Skeletal muscle tissue (tissue), 4 donors: ENCODE data around the gene ADAMTS14. TPM values are rescaled to one million over a fixed set of nuclear protein-coding genes. Genes with fewer than 3 reads are reported as not detected.

ENCODE experiments used
- H3K27ac ChIP-seq: one replicate; pipeline ENCODE4 v1.7.0; 2013; ENCODE audit warnings: mild to moderate bottlenecking, low read depth, low read length, inconsistent platforms
- H3K27me3 ChIP-seq, 3 donors: one replicate each; pipeline ENCODE4 v1.7.0; 2013; ENCODE audit warnings: low read length in 3 of 3; ENCODE audit not compliant: control insufficient read depth in 3 of 3, insufficient read depth in 3 of 3
- H3K36me3 ChIP-seq, 3 donors: one replicate each; pipeline ENCODE4 v1.7.0; 2013; ENCODE audit warnings: low read length in 3 of 3; ENCODE audit not compliant: control insufficient read depth in 3 of 3, insufficient read depth in 3 of 3
- H3K4me1 ChIP-seq, 3 donors: one replicate each; pipeline ENCODE4 v1.7.0; 2013; ENCODE audit warnings: low read length in 3 of 3, mild to moderate bottlenecking in 3 of 3; ENCODE audit not compliant: control insufficient read depth in 3 of 3, insufficient read depth in 3 of 3
- H3K4me3 ChIP-seq, 3 donors: one replicate each; pipeline ENCODE4 v1.7.0; 2013; ENCODE audit warnings: low read length in 3 of 3
- H3K9ac ChIP-seq, 3 donors: one replicate each; pipeline ENCODE4 v1.7.0; 2013; ENCODE audit warnings: low read length in 3 of 3, mild to moderate bottlenecking in 3 of 3, moderate library complexity in 2 of 3, low read depth in 1 of 3
- H3K9me3 ChIP-seq, 3 donors: one replicate each; pipeline ENCODE4 v1.7.0; 2013; ENCODE audit warnings: low read length in 3 of 3; ENCODE audit not compliant: control insufficient read depth in 3 of 3
- total RNA-seq: library from RNA; depleted of rRNA; stranded (reverse); fragments of >200 nt; gene quantifications from one replicate; pipeline ENCODE4 v1.2.3, GENCODE V29; 2014
- donor health status: Osteomylitis.

The ADAMTS14 gene
- total RNA-seq, 1 donor from 2014 or later, result 5.7 TPM

GRCh38 chr10:70756700-70757360, 84.5 kb downstream of the ADAMTS14 start:
- H3K4me3 ChIP-seq, result no peak overlapping the region
- H3K27me3 ChIP-seq, result peaks cover 0 to 4% (median 2%) of the 10 kb centered on the region in 3 donors
- no peaks in the 10 kb centered on the region for H3K36me3 ChIP-seq
- peaks cover 0 to 10% (median 0%) of the 10 kb centered on the region in 3 donors for H3K4me1 ChIP-seq
- H3K9me3 ChIP-seq, result no peaks in the 10 kb centered on the region
- no peak overlapping the region for H3K9ac ChIP-seq
- no peak overlapping the region for H3K27ac ChIP-seq

GRCh38 chr10:70757856-70758255, 85.5 kb downstream of the ADAMTS14 start:
- no peaks in the 10 kb centered on the region for H3K9me3 ChIP-seq
- H3K36me3 ChIP-seq, result no peaks in the 10 kb centered on the region
- peaks cover 0 to 4% (median 4%) of the 10 kb centered on the region in 3 donors for H3K27me3 ChIP-seq
- H3K9ac ChIP-seq, result no peak overlapping the region
- peaks cover 0 to 10% (median 0%) of the 10 kb centered on the region in 3 donors for H3K4me1 ChIP-seq
- H3K27ac ChIP-seq, result no peak overlapping the region
- no peak overlapping the region for H3K4me3 ChIP-seq

- Histone ChIP-seq H3K4me3 (no peak overlapping the region), H3K27ac (no peak overlapping the region), H3K36me3 (no peaks in the 10 kb centered on the region), H3K9me3 (no peaks in the 10 kb centered on the region), H3K9ac (no peak overlapping the region), H3K4me1 (peaks cover 0 to 5% (median 0%) of the 10 kb centered on the region in 3 donors), H3K27me3 (peaks cover 0 to 4% (median 4%) of the 10 kb centered on the region in 3 donors)
Observed at GRCh38 chr10:70758757-70759514, 86.6 kb downstream of the ADAMTS14 start.

- Histone ChIP-seq H3K4me3 (no peak overlapping the region), H3K4me1 (peaks cover 0 to 3% (median 0%) of the 10 kb centered on the region in 3 donors), H3K27ac (no peak overlapping the region), H3K9me3 (no peaks in the 10 kb centered on the region), H3K27me3 (peaks cover 0 to 4% (median 4%) of the 10 kb centered on the region in 3 donors), H3K9ac (no peak overlapping the region), H3K36me3 (no peaks in the 10 kb centered on the region)
Observed at GRCh38 chr10:70759781-70760180, 87.5 kb downstream of the ADAMTS14 start.

- no peak overlapping the region for H3K9ac ChIP-seq
- H3K4me1 ChIP-seq, result peaks cover 0 to 3% (median 0%) of the 10 kb centered on the region in 3 donors
- no peak overlapping the region for H3K4me3 ChIP-seq
- H3K27ac ChIP-seq, result no peak overlapping the region
- no peaks in the 10 kb centered on the region for H3K36me3 ChIP-seq
- peaks cover 0 to 4% (median 4%) of the 10 kb centered on the region in 3 donors for H3K27me3 ChIP-seq
- no peaks in the 10 kb centered on the region for H3K9me3 ChIP-seq
Observed at GRCh38 chr10:70760271-70760787, 88.0 kb downstream of the ADAMTS14 start.

GRCh38 chr10:70761031-70761601, 88.8 kb downstream of the ADAMTS14 start:
- H3K27ac ChIP-seq, result no peak overlapping the region
- no peak overlapping the region for H3K9ac ChIP-seq
- no peak overlapping the region for H3K4me3 ChIP-seq

GRCh38 chr10:70761727-70762350, 89.5 kb downstream of the ADAMTS14 start:
- H3K4me1 ChIP-seq, result peaks cover 0 to 3% (median 0%) of the 10 kb centered on the region in 3 donors
- no peak overlapping the region for H3K4me3 ChIP-seq
- H3K27me3 ChIP-seq, result peaks cover 0 to 4% (median 2%) of the 10 kb centered on the region in 3 donors
- H3K9me3 ChIP-seq, result peaks cover 0 to 2% (median 0%) of the 10 kb centered on the region in 3 donors
- no peak overlapping the region for H3K27ac ChIP-seq
- H3K9ac ChIP-seq, result no peak overlapping the region
- H3K36me3 ChIP-seq, result no peaks in the 10 kb centered on the region

More at GRCh38 chr10:70761031-70761601, 88.8 kb downstream of the ADAMTS14 start:
- Histone ChIP-seq H3K4me1 (peaks cover 0 to 3% (median 0%) of the 10 kb centered on the region in 3 donors), H3K27me3 (peaks cover 0 to 4% (median 4%) of the 10 kb centered on the region in 3 donors), H3K36me3 (no peaks in the 10 kb centered on the region), H3K9me3 (no peaks in the 10 kb centered on the region)

- H3K4me1 ChIP-seq, result peaks cover 0 to 3% (median 0%) of the 10 kb centered on the region in 3 donors
- peaks cover 0 to 4% (median 0%) of the 10 kb centered on the region in 3 donors for H3K27me3 ChIP-seq
- no peak overlapping the region for H3K27ac ChIP-seq
- no peak overlapping the region for H3K4me3 ChIP-seq
- H3K36me3 ChIP-seq, result no peaks in the 10 kb centered on the region
- H3K9me3 ChIP-seq, result peaks cover 0 to 2% (median 0%) of the 10 kb centered on the region in 3 donors
- no peak overlapping the region for H3K9ac ChIP-seq
Observed at GRCh38 chr10:70762441-70763175, 90.3 kb downstream of the ADAMTS14 start.

- Histone ChIP-seq H3K9ac (no peak overlapping the region), H3K27me3 (peaks cover 0 to 4% (median 0%) of the 10 kb centered on the region in 3 donors), H3K9me3 (peaks cover 0 to 2% (median 0%) of the 10 kb centered on the region in 3 donors), H3K27ac (no peak overlapping the region), H3K36me3 (no peaks in the 10 kb centered on the region), H3K4me3 (no peak overlapping the region), H3K4me1 (peaks cover 0 to 3% (median 0%) of the 10 kb centered on the region in 3 donors)
Observed at GRCh38 chr10:70763567-70763966, 91.3 kb downstream of the ADAMTS14 start.
